ENCODE results near the gene OSBPL2. TPM values are rescaled to one million over a fixed set of nuclear protein-coding genes. Genes with fewer than 3 reads are reported as not detected.

The OSBPL2 gene
- total RNA-seq, 1 experiment from 2014 or later, result 26.3 TPM

DNA sequence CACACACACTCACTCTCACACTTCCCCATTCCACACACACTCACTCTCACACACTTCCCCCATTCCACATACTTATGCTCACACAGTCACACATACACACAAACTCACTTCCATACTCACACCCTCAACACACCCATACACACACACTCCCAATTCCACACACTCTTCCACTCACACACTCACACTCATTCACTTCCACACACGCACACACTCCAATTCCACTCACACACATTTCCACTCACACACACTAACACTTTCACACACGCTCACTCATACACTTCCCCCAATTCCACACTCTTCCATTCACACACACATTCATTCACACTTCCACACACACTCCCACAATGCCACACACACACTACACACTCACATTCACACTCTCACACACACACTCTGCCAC, 8.0 kb upstream of the OSBPL2 start:
- no peak overlapping the region for H3K4me3 ChIP-seq (ENCODE audit: low read depth, low read length, poor library complexity, severe bottlenecking)
- H3K36me3 ChIP-seq (ENCODE audit: insufficient read depth, low read length, poor library complexity, severe bottlenecking), result no peaks in the 10 kb centered on the region
- intact Hi-C loops (cut with micrococcal nuclease; ENCODE audit: unreplicated experiment), result no loop called here
- POLR2A ChIA-PET (ENCODE audit: low non-redundant PET), result no interaction called here
- BruUV-seq (replicated peaks), result no TSS peak
- CTCF ChIA-PET, result no interaction called here
- DNase-seq (ENCODE audit: low spot score), result no peak
- no peak overlapping the region for H3K27ac ChIP-seq (ENCODE audit: low read depth, low read length, poor library complexity, severe bottlenecking)
- H3K4me1 ChIP-seq (ENCODE audit: insufficient read depth, low read length, poor library complexity, severe bottlenecking), result no peaks in the 10 kb centered on the region
- no peak for TF ChIP-seq EZH2 (IDR thresholded peaks at IDR 0.05; ENCODE audit: borderline replicate concordance, low read depth, low read length, poor library complexity, severe bottlenecking)
- TF ChIP-seq, protein P1, sequence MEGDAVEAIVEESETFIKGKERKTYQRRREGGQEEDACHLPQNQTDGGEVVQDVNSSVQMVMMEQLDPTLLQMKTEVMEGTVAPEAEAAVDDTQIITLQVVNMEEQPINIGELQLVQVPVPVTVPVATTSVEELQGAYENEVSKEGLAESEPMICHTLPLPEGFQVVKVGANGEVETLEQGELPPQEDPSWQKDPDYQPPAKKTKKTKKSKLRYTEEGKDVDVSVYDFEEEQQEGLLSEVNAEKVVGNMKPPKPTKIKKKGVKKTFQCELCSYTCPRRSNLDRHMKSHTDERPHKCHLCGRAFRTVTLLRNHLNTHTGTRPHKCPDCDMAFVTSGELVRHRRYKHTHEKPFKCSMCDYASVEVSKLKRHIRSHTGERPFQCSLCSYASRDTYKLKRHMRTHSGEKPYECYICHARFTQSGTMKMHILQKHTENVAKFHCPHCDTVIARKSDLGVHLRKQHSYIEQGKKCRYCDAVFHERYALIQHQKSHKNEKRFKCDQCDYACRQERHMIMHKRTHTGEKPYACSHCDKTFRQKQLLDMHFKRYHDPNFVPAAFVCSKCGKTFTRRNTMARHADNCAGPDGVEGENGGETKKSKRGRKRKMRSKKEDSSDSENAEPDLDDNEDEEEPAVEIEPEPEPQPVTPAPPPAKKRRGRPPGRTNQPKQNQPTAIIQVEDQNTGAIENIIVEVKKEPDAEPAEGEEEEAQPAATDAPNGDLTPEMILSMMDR (conservative IDR thresholded peaks at IDR 0.05; ENCODE audit: low read depth, low read length), result no peak
- H3K27me3 ChIP-seq (replicated peaks; ENCODE audit: insufficient read depth, low read depth, low read length, poor library complexity), result peaks cover 21% of the 10 kb centered on the region
- H3K9me3 ChIP-seq (ENCODE audit: low read depth, low read length, poor library complexity, severe bottlenecking), result no peaks in the 10 kb centered on the region

DNA sequence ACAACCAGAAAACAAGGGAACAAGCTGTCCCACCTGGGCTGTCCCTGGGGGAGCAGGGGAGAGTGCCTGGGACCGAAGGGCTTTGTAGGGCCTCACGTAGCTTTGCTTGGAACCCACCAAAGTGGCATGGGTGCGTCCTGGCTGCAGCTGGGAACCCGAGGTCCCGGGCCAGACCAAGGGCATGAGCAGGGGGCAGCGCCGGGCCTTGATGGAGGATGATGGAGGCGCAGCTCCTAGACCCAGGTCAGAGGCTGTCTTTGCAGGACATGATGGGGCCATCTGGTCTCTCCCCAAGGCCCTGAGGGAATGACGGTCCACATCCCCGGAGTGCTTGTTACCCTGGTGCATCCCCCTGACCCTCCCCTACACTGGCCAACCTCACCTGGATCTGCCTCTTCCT, 7.6 kb upstream of the OSBPL2 start:
- H3K36me3 ChIP-seq (ENCODE audit: insufficient read depth, low read length, poor library complexity, severe bottlenecking), result no peaks in the 10 kb centered on the region
- H3K27ac ChIP-seq (ENCODE audit: low read depth, low read length, poor library complexity, severe bottlenecking), result no peak overlapping the region
- no peaks in the 10 kb centered on the region for H3K9me3 ChIP-seq (ENCODE audit: low read depth, low read length, poor library complexity, severe bottlenecking)
- no peak overlapping the region for H3K4me3 ChIP-seq (ENCODE audit: low read depth, low read length, poor library complexity, severe bottlenecking)
- no TSS peak for BruUV-seq (replicated peaks)
- ChIA-PET POLR2A (ENCODE audit: low non-redundant PET) (no interaction called here), CTCF (no interaction called here)
- peaks cover 17% of the 10 kb centered on the region for H3K27me3 ChIP-seq (replicated peaks; ENCODE audit: insufficient read depth, low read depth, low read length, poor library complexity)
- intact Hi-C loops (cut with micrococcal nuclease; ENCODE audit: unreplicated experiment), result no loop called here
- DNase-seq (ENCODE audit: low spot score), result no peak
- TF ChIP-seq, protein P1 (conservative IDR thresholded peaks at IDR 0.05; ENCODE audit: low read depth, low read length), result no peak
- TF ChIP-seq EZH2 (IDR thresholded peaks at IDR 0.05; ENCODE audit: borderline replicate concordance, low read depth, low read length, poor library complexity, severe bottlenecking), result no peak
- H3K4me1 ChIP-seq (ENCODE audit: insufficient read depth, low read length, poor library complexity, severe bottlenecking), result no peaks in the 10 kb centered on the region

DNA sequence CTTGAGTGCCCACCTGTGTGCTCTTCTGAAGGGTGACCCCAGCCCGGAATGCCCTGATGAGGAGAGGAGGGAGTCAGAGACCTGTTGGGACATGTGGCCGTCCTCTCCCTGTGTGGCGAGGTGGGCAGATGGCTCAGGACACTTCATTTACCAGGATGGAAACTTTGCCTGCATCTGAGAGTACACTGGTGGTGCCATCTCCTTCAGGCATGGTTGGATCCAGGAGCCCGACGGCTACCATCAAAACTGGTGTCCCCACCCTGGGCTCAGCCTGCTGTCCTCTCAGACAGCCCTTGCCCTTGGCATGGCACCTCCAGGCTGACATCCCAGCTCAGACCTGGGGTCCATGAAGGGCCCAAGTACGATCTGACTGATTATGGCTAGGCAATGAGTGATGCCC, 7.0 kb upstream of the OSBPL2 start:
- intact Hi-C loops (cut with micrococcal nuclease; ENCODE audit: unreplicated experiment), result no loop called here
- H3K4me3 ChIP-seq (ENCODE audit: low read depth, low read length, poor library complexity, severe bottlenecking), result no peak overlapping the region
- POLR2A ChIA-PET (ENCODE audit: low non-redundant PET), result no interaction called here
- TF ChIP-seq, protein P1 (conservative IDR thresholded peaks at IDR 0.05; ENCODE audit: low read depth, low read length), result no peak
- no peak for TF ChIP-seq EZH2 (IDR thresholded peaks at IDR 0.05; ENCODE audit: borderline replicate concordance, low read depth, low read length, poor library complexity, severe bottlenecking)
- no peaks in the 10 kb centered on the region for H3K9me3 ChIP-seq (ENCODE audit: low read depth, low read length, poor library complexity, severe bottlenecking)
- no TSS peak for BruUV-seq (replicated peaks)
- DNase-seq (ENCODE audit: low spot score), result no peak
- no peaks in the 10 kb centered on the region for H3K4me1 ChIP-seq (ENCODE audit: insufficient read depth, low read length, poor library complexity, severe bottlenecking)
- H3K36me3 ChIP-seq (ENCODE audit: insufficient read depth, low read length, poor library complexity, severe bottlenecking), result no peaks in the 10 kb centered on the region
- CTCF ChIA-PET, result no interaction called here
- no peak overlapping the region for H3K27ac ChIP-seq (ENCODE audit: low read depth, low read length, poor library complexity, severe bottlenecking)
- peaks cover 11% of the 10 kb centered on the region for H3K27me3 ChIP-seq (replicated peaks; ENCODE audit: insufficient read depth, low read depth, low read length, poor library complexity)
